GM20000 (cell line): Measurements from ENCODE around the gene BCAR1.

ENCODE experiments used
- DNase-seq: peaks from one replicate; pipeline ENCODE4 v3.0.0; 2012; ENCODE audit warnings: low spot score
- CTCF ChIP-seq: IDR thresholded peaks from 2 replicates; pipeline ENCODE4 v1.5.1; 2012; ENCODE audit warnings: mild to moderate bottlenecking, control low read depth; ENCODE audit errors: extremely low read depth, missing control alignments

BCAR1 gene

GRCh38 chr16:75195811-75196790 is 55.3 kb downstream of the BCAR1 start:
- no peak for TF ChIP-seq CTCF
- no peak for DNase-seq

GRCh38 chr16:75193730-75194444 is 57.5 kb downstream of the BCAR1 start:
- TF ChIP-seq CTCF = no peak
- no peak for DNase-seq

GRCh38 chr16:75193265-75193650 is 58.2 kb downstream of the BCAR1 start:
- no peak for DNase-seq
- TF ChIP-seq CTCF = no peak

- no peak for DNase-seq
These were observed 58.7 kb downstream of the BCAR1 start for GRCh38 chr16:75192606-75193264.

GRCh38 chr16:75189638-75190245 is 61.7 kb downstream of the BCAR1 start:
- no peak for DNase-seq
- no peak for TF ChIP-seq CTCF

More at GRCh38 chr16:75192606-75193264, 58.7 kb downstream of the BCAR1 start:
- no peak for TF ChIP-seq CTCF

GRCh38 chr16:75188832-75189477 is 62.5 kb downstream of the BCAR1 start:
- no peak for TF ChIP-seq CTCF
- DNase-seq = no peak
